Activated T-cell treated with anti-CD3 and anti-CD28 coated beads, Interleukin-2, amount 50 U/mL, for 24 hours (primary cell): ENCODE data around the gene RNF32.
"Not testable (repeated sequence)": the region's sequence is repeated elsewhere in the genome, so short reads cannot be mapped to it uniquely, and the experiment has no call there.

Experiments used
- DNase-seq: peaks from one replicate; pipeline ENCODE4 v3.0.0-alpha.2; 2020
- H3K27ac Mint-ChIP-seq: 2 replicates; pipeline ENCODE4 v1.8.0; 2020; ENCODE audit warnings: mild to moderate bottlenecking, mixed read lengths
- H3K27me3 Mint-ChIP-seq: 2 replicates; pipeline ENCODE4 v1.8.0; 2020; ENCODE audit warnings: mixed read lengths
- H3K36me3 Mint-ChIP-seq: 2 replicates; pipeline ENCODE4 v1.8.0; 2020; ENCODE audit warnings: low read depth, mixed read lengths
- H3K4me1 Mint-ChIP-seq: 2 replicates; pipeline ENCODE4 v1.8.0; 2020; ENCODE audit warnings: low read depth, mixed read lengths
- H3K4me3 Mint-ChIP-seq: 2 replicates; pipeline ENCODE4 v1.8.0; 2020; ENCODE audit warnings: mild to moderate bottlenecking, moderate library complexity, mixed read lengths
- H3K9me3 Mint-ChIP-seq: 2 replicates; pipeline ENCODE4 v1.8.0; 2020; ENCODE audit warnings: mixed read lengths

RNF32 gene

GRCh38 chr7:156668130-156668741 is 27.7 kb downstream of the RNF32 start:
- Mint-ChIP-seq H3K9me3 (no peaks in the 10 kb centered on the region), H3K4me1 (no peaks in the 10 kb centered on the region), H3K27ac (no peak overlapping the region), H3K4me3 (no peak overlapping the region), H3K36me3 (peaks cover 33% of the 10 kb centered on the region), H3K27me3 (no peaks in the 10 kb centered on the region)
- DNase-seq: no peak

- no peak for DNase-seq
- Mint-ChIP-seq H3K4me3 (no peak overlapping the region), H3K9me3 (no peaks in the 10 kb centered on the region), H3K27me3 (no peaks in the 10 kb centered on the region), H3K4me1 (no peaks in the 10 kb centered on the region), H3K36me3 (peaks cover 42% of the 10 kb centered on the region), H3K27ac (no peak overlapping the region)
These were observed 28.7 kb downstream of the RNF32 start for GRCh38 chr7:156669035-156669828.

DNA sequence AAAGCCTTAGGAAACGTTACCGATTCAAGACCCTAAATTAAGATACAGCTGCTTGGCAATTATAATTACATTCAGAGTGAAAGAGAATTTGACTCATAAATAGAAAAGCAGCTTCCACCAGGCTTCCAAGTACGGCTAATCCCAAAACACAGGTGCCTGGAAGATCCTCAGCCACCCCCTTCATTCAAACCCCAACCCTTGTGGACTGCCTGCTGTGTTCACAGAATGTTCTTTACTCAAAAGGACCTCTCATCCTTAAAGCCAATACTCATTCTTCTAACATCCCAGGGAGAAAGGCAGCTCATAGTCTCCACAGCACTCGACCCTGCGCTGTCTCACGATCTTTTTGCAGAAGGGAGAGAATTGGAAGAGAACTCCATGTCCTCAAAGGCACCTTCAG is 32.9 kb downstream of the RNF32 start:
- DNase-seq: no peak
- Mint-ChIP-seq H3K36me3 (peaks cover 76% of the 10 kb centered on the region), H3K4me3 (no peak overlapping the region), H3K27ac (no peak overlapping the region), H3K27me3 (no peaks in the 10 kb centered on the region), H3K4me1 (no peaks in the 10 kb centered on the region), H3K9me3 (no peaks in the 10 kb centered on the region)

DNA sequence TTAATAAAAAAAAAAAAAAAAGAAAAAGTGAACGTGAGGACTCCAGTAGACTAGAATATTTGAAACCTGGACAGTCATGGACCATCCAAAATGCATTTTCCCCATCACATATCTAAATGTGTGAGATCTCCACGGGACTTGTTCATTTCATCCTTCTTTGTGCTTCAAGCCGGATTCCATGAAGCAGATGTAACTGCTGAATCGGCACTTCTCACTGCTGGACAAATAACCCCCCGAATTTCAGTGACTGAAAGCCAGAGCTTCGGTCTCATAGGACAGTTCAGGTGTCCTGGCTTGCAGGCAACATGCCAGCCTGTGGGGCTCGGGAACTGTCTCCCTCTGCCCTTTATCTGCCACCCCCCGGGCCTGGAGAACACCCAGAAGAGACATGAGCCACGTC is 33.3 kb downstream of the RNF32 start:
- H3K27ac Mint-ChIP-seq: no peak overlapping the region
- no peaks in the 10 kb centered on the region for H3K4me1 Mint-ChIP-seq
- H3K27me3 Mint-ChIP-seq: no peaks in the 10 kb centered on the region
- DNase-seq: no peak
- peaks cover 76% of the 10 kb centered on the region for H3K36me3 Mint-ChIP-seq
- H3K4me3 Mint-ChIP-seq: no peak overlapping the region
- no peaks in the 10 kb centered on the region for H3K9me3 Mint-ChIP-seq

DNA sequence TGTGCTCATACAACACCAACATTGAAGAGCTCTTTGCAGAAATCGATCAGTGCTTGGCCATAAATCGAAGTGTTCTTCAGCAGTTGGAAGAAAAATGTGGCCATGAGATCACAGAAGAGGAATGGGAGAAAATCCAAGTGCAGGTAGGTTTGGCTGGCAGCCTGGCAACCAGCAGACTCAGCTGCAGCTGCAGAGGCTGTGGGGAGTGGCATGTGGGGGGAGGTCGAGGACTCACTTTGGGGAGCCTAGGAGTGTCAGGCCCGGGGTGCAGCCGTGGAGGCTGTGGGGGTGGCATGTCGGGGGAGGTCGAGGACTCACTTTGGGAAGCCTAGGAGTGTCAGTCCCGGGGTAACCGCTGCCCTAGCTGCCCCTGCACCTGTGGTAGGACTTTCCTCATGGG is 35.1 kb downstream of the RNF32 start:
- Mint-ChIP-seq H3K9me3 (no peaks in the 10 kb centered on the region), H3K27me3 (no peaks in the 10 kb centered on the region), H3K36me3 (peaks cover 84% of the 10 kb centered on the region), H3K27ac (no peak overlapping the region), H3K4me3 (no peak overlapping the region), H3K4me1 (no peaks in the 10 kb centered on the region)
- no peak for DNase-seq

DNA sequence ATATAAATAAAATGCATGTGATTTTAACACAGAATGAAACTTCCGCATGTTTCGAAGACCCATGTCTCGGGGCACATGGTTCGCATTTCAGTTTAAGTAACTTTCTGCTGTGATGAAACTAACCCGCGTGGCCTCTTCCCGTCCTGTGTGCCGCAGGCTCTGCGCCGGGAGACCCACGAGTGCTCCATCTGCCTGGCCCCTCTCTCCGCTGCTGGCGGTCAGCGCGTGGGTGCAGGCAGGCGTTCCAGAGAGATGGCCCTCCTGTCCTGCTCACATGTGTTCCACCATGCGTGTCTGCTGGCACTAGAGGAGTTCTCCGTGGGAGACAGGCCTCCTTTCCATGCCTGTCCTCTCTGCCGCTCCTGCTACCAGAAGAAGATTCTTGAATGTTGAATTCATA is 35.7 kb downstream of the RNF32 start:
- H3K4me1 Mint-ChIP-seq: no peaks in the 10 kb centered on the region

DNA sequence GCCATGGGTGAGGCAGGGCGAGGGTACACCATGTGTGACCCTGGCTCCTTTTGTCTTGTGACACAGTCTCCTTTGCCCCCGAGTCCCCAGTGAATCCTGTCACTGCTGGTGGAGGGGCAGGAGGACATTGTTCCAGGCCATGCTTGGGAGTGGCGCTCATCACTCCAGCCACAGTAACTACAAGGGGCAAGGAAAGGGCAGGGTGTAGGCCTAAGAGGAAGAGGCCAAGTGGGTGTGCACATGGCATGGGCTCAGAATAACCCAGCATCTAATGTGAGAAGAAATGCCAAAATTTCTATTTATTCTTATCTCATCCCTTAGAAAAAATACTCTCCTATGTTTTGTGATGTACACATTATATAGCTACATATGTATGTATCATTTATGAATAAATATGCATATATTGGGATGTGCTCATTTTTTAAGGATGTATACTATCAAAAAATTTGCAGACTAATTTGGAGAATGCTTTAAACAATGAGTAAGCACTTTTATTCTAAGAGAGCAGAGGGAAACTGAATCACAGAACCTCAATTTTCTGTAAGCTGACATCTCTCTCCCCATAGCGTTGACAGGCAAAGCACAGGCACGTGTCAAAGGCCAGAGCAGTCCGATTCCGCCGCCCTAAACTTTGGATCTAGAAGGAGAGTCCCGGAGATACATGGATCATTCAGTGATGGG is 36.9 kb downstream of the RNF32 start:
- DNase-seq: no peak
- Mint-ChIP-seq H3K9me3 (no peaks in the 10 kb centered on the region), H3K4me1 (no peaks in the 10 kb centered on the region), H3K4me3 (no peak overlapping the region), H3K27me3 (no peaks in the 10 kb centered on the region), H3K36me3 (peaks cover 88% of the 10 kb centered on the region), H3K27ac (no peak overlapping the region)

More for the DNA sequence above, 35.7 kb downstream of the RNF32 start:
- Mint-ChIP-seq H3K27ac (no peak overlapping the region), H3K27me3 (no peaks in the 10 kb centered on the region), H3K36me3 (peaks cover 84% of the 10 kb centered on the region), H3K9me3 (no peaks in the 10 kb centered on the region), H3K4me3 (no peak overlapping the region)
- no peak for DNase-seq

DNA sequence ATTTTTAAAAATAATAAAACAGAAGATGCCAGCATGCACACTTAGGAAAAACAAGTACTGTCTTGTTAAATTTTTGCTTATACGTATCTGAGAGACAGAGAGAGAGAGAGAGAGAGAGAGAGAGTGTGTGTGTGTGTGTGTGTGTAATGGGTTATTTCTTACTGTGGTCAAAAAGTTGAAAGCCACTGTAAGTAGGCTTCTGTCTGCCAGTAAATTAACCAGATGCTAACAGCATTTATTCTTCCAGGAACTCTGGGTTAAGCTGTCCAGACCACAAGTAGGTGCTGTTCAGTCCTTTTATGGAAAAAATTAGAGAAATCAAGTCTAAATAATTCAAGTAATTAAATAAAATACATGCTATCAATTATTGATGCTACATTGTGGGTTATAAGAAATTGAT is 39.7 kb downstream of the RNF32 start:
- H3K27me3 Mint-ChIP-seq: no peaks in the 10 kb centered on the region
- no peaks in the 10 kb centered on the region for H3K9me3 Mint-ChIP-seq
- H3K4me1 Mint-ChIP-seq: no peaks in the 10 kb centered on the region
- DNase-seq: no peak
- no peak overlapping the region for H3K4me3 Mint-ChIP-seq
- no peak overlapping the region for H3K27ac Mint-ChIP-seq
- peaks cover 85% of the 10 kb centered on the region for H3K36me3 Mint-ChIP-seq

DNA sequence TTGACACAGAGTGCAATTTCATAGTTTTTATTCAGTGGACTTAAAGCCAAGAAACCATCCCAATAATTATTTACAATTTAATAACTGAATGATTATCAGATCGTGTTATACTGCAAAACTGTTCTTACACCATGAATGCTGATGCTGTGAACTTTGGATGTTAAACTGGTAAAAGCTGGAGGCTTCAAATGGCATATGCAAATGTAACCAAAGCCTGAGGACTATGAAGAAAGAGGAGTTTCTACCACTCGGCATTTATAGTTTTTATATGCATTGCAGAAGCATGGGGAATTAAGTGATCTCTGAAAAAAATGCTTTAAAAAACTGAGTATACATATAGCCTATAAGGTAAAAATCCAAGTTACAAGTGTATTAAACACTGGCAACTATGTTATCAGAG is 42.4 kb downstream of the RNF32 start:
- Mint-ChIP-seq H3K27me3 (no peaks in the 10 kb centered on the region), H3K9me3 (no peaks in the 10 kb centered on the region), H3K27ac (no peak overlapping the region), H3K4me3 (no peak overlapping the region), H3K4me1 (no peaks in the 10 kb centered on the region), H3K36me3 (peaks cover 72% of the 10 kb centered on the region)
- no peak for DNase-seq

DNA sequence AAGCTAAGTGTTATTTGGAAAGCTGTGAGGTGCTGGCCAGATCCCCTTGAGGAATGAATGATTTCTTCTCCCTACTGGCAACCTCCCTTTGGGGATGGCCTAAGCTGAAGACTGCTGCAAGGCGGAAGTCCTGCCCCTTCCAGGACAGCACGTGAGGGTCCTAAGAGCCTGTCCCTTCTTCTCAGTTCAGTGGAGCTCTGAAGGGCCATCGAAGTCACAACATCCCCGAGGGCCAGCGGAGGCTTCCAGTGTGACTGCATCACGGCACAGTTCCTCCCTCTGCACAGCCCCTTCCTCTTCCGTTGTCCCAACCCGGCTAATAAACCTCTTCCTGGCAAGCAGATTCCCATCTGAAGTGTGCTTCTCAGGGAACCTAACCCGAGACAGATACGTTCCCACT is 43.7 kb downstream of the RNF32 start:
- Mint-ChIP-seq H3K4me3 (no peak overlapping the region), H3K9me3 (no peaks in the 10 kb centered on the region), H3K4me1 (no peaks in the 10 kb centered on the region), H3K27ac (no peak overlapping the region), H3K36me3 (peaks cover 62% of the 10 kb centered on the region), H3K27me3 (no peaks in the 10 kb centered on the region)
- DNase-seq: no peak

DNA sequence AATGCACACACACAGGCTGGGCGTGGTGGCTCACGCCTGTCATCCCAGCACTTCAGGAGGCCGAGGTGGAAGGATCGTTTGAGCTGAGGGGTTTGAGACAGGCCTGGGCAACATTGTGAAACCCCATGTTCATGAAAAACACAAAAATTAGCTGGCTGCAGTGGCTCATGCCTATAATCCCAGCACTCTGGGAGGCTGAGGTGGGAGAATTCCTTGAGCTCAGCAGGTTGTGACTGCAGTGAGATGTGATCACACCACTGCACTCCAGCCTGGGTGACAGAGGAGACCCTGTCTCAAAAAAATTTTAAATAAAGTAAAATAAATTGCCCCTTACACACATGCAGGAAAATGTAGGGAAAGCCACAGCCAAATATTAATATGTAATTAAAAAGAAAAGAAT is 44.1 kb downstream of the RNF32 start:
- peaks cover 58% of the 10 kb centered on the region for H3K36me3 Mint-ChIP-seq
- no peak overlapping the region for H3K27ac Mint-ChIP-seq
- H3K4me1 Mint-ChIP-seq: no peaks in the 10 kb centered on the region
- no peaks in the 10 kb centered on the region for H3K27me3 Mint-ChIP-seq
- no peak for DNase-seq
- no peaks in the 10 kb centered on the region for H3K9me3 Mint-ChIP-seq
- no peak overlapping the region for H3K4me3 Mint-ChIP-seq

GRCh38 chr7:156691764-156692163 is 51.2 kb downstream of the RNF32 start:
- Mint-ChIP-seq H3K4me1 (peaks cover 1% of the 10 kb centered on the region), H3K4me3 (no peak overlapping the region), H3K27me3 (no peaks in the 10 kb centered on the region), H3K27ac (no peak overlapping the region), H3K9me3 (peaks cover 7% of the 10 kb centered on the region), H3K36me3 (peaks cover 45% of the 10 kb centered on the region)
- DNase-seq: no peak

DNA sequence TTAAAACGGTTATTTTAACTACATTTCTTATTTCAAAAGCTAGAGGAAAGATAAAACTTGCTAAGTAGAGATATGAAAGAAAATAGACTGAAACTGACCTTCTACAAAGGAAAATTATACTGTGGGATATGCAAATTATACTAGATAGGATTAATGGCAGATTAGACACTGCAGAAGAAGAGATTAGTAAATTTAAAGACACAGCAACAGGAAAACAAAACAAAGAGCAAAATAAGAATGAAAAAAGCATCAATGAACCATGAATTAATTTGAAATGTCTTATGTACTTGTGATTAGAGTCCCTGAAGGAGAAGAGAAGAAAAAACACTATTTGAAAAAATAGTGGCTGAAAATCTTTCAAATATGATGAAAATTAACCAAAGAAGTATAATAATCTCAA is 52.3 kb downstream of the RNF32 start:
- H3K9me3 Mint-ChIP-seq: peaks cover 13% of the 10 kb centered on the region
- peaks cover 1% of the 10 kb centered on the region for H3K4me1 Mint-ChIP-seq
- DNase-seq: no peak
- H3K27ac Mint-ChIP-seq: no peak overlapping the region
- H3K36me3 Mint-ChIP-seq: peaks cover 56% of the 10 kb centered on the region
- H3K4me3 Mint-ChIP-seq: no peak overlapping the region
- no peaks in the 10 kb centered on the region for H3K27me3 Mint-ChIP-seq

DNA sequence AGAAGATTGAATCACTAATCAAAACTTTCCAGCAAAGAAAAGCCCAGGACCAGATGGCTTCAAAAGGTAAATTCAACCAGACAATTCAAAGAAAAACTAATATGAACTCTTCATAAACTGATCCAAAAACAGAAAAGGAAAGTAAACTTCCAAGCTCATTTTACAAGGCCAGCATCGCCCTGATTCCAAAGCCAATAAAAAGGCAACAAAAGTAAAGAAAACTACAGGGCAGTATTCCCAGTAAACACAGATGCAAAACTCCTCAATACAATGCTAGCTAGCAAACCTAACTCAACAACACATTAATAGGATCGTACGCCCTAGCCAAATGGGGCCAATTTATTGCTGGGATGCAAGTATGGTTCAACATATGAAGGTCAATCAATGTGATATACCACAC is 53.1 kb downstream of the RNF32 start:
- H3K27ac Mint-ChIP-seq: no peak overlapping the region
- H3K4me3 Mint-ChIP-seq: no peak overlapping the region
- peaks cover 60% of the 10 kb centered on the region for H3K36me3 Mint-ChIP-seq
- H3K9me3 Mint-ChIP-seq: peaks cover 13% of the 10 kb centered on the region
- peaks cover 1% of the 10 kb centered on the region for H3K4me1 Mint-ChIP-seq
- H3K27me3 Mint-ChIP-seq: no peaks in the 10 kb centered on the region
- no peak for DNase-seq

- DNase-seq, H3K27me3 Mint-ChIP-seq, H3K4me3 Mint-ChIP-seq, H3K27ac Mint-ChIP-seq, H3K4me1 Mint-ChIP-seq: not testable (repeated sequence)
- H3K9me3 Mint-ChIP-seq: peaks cover 27% of the 10 kb centered on the region
- peaks cover 82% of the 10 kb centered on the region for H3K36me3 Mint-ChIP-seq
These were observed 56.7 kb downstream of the RNF32 start for GRCh38 chr7:156697283-156697682.
